ENCODE data around the gene MYO7B.

Gene MYO7B

GRCh38 chr2:127535422-127535901 is at the start of gene MYO7B:
Gene MYO7B (plus strand): TSS chr2:127535683. CDS start chr2:127559723, 24,040 bp downstream.
- peak; percentile 7 for DNase-seq

DNA sequence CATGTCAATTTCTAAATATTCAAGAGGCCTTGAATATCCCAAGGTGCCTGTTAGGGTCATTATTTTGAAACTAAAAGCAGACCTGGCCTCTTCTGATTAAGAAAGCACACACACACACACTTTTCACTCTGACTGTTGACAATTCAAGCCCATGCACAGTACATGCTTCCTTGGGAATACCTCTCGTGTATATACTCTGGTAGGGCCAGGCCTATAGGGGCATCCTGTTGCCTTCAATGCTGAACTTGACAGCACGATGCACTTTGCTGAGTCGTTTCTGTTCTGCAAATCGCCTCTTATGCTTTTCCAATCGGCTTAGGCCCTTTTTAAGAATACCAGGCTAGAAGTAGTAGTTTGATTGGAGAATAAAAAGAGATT is 49.8 kb upstream of the MYO7B start:
- no peak for DNase-seq

DNA sequence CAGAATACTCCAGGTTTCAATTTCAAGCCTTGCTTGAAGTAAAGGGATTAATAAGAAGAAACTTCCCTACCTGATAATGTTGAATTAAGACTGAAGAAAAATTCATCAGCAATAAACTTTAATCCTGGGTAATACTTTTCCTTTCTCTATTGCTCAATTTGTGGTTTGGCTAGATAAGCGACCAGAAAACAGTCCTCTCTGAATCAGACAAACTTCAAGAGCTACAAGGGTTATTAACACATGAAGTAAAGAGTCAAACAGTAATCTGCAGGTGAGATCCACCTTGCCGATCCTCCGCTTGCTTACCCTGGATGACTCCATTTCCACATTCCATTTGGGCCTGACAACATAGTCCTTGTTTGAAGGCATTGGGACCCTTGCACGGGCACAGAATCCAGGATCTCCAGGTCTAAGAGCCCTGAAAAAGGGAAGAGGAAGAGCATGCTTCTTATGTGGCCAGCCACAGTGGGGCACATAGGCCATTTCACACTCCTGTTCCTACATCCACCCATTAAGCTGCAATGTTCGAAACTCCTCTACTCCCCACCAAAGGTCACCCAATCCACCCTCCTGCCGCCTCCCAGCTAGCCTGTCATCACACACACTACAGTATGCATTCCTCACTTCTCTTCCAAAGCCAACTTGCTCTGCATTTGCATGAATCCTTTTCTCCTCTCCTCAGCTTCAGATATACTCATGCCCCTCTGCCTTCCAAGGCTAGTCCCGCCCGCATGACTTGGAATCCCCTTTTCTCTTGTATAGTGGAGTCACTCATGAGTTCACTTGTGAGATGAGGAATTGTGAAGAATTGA is 49.0 kb upstream of the MYO7B start:
- DNase-seq: no peak

- DNase-seq: no peak
These were observed 45.2 kb upstream of the MYO7B start for GRCh38 chr2:127490283-127490682.

- DNase-seq: no peak
These were observed 37.1 kb upstream of the MYO7B start for GRCh38 chr2:127498386-127498785.

DNA sequence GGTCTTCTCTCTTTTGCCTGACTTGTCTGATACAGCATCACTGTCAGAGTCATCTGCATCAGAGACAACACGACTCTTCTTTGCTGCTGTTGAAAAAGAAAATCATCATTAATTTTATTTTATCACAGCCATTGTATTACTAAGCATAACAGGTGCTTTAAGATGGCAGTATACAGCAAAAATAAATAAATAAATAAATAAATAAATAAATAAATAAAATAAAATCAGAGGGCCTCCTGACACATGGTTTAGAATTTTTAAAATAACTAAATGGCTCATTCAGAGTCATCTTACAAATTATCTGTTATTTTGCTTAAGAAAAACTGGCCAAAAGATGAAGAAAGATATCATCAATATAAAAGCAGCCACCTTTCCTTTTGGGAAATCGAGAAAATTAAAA is 32.0 kb upstream of the MYO7B start:
- DNase-seq: no peak

DNA sequence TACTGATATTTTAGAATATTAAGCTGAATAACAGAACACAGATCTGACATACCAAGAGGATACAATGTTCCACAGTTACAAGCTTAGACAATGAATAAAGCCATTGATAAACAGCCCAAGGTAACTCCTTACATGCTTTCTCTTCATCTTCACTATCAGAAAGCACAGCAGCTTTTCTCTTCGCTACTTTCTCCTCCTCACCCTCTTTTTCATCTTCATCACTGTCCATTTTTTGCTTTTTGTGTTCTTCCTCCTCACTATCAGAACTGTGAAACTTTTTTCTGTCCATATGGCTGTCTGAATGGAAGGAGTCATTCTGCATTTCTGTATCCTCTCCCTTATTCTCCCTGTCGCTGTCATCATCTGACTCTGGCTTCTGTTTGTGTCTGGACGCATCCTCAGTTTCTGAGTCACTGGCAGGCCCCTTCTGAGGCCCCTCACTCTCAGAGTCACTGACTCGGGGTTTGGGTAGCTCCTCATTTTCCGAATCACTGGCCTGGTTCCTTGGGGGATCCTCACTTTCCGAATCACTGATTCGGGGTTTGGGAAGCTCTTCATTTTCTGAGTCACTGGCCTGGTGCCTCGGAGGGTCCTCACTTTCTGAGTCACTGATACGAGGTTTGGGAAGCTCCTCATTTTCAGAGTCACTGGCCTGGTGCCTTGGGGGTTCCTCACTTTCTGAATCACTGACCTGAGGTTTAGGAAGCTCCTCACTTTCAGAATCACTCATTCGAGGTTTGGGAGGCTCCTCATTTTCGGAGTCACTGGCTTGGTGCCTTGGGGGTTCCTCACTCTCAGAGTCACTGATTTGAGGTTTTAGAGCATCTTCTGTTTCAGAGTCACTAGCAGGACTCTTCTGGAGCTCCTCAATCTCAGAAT is 30.7 kb upstream of the MYO7B start:
- no peak for DNase-seq

DNA sequence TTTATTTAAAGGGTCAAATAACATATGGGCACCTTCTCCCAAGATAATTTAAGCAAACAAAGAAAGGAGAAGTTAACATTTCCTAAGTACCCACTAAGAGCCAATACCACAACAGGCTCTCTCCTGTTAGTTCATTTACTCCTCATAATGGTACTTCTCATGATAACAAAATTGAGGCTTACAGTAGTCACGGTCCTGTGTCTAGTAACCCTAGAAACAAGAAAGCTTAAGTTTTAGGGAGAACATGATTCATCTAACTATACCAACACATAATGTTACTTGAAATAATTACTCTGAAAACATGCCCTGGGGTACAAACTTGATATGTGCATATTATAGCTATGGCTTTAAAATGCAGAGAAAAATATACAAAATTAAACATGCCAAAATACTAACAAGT is 29.0 kb upstream of the MYO7B start:
- DNase-seq: no peak

DNA sequence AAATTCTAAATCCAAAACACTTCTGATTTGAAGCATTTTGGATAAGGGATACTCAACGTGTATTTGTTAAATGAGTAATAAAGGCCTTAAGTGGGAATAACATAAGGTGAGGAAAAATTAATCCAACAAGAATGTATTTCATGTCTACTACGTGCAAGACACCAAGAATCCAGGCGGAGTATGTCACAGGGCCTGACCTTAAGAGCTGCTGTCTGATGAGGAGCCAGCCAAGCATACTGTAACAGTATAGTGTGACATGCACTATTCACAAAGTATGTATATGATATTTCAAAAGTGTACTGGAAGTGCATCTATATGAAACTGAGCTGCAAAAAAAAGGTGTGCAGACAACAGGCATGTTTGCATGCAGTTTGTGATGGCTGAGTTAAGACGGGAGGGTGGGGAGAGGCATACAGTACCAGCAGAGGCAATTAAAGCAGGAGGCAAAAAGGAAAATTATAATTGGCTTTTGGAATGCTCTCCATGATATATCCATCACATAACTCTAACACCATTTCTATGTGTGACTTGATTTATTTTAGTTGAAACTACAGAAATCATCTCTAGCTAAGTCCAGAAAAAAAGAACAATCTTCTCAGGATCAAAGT is 27.4 kb upstream of the MYO7B start:
- no peak for DNase-seq

DNA sequence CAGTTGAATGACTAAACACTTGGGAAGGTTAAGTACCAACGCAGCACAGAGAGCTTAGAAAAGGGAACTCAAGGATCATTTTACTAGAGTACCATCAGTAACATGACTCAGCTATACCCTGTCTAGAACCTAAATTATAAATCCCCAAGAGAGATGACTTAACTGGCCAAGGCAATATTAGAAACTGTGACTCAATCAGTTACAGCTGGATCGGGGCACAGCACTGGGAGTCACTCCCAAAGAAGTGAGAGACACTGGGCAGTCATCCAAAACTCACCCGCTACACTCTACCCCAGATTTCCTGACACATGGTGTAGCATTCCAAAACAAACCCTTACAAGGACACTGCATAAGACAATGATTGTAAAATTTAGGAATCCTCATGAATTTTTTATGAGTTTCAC is 26.9 kb upstream of the MYO7B start:
- no peak for DNase-seq

DNA sequence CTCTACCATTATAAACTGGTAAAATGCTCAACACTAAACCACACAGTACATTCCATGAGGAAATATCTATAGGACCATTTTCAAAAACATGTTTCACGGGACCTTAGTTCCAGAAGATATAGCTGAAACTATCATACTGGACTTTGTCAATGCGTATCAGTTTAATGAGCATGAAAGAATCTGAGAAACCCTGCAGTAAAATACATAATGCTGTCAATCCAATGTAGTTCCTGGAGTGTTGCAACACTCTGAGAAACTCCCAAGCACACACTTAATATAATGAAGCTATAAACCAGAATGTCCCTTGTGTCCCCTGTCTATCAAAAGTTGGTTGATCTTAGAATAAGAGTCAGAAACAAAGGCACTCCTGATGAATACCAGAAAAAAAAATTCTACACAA is 25.4 kb upstream of the MYO7B start:
- DNase-seq: no peak

GRCh38 chr2:127511090-127511695 is 24.3 kb upstream of the MYO7B start:
- DNase-seq: no peak

DNA sequence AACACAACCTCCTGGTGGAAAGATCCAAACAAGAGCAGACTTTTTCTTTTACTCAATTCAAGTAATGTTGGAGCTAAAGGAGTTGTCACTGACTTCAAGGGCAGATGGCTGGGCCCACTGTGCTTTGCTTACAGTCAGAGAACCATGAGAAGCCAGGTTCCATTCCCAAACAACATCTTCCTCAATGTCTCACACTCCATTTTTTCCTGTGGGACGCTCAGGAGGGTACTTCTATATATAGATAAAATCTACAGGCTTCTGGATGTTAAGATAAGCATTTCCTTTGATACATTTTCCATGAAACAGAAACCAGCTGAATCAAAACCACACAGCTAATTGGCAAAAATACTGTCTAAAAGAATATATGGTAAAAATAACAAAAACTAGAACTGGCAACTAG is 23.6 kb upstream of the MYO7B start:
- no peak for DNase-seq

GRCh38 chr2:127512362-127512761 is 23.1 kb upstream of the MYO7B start:
- DNase-seq: no peak

GRCh38 chr2:127514076-127514475 is 21.4 kb upstream of the MYO7B start:
- DNase-seq: no peak

DNA sequence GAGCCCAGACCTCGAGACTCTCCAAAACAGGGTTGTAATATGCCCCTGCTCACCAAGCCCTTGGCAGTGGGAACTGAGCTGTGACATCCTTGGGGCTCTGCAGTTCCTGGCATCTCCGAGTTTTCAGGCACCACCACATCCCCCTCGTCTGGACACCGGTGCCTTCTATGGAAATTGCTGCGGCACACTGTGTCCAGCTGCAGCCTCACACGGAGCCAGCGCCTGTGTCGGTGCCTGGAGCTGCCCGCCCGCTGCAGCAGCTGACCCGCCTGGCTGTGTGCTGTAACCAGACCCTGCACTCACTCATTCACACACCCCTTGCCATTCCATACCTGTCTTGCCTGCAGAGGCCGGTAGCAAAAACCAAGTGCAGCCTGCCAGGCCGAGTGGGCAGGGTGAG is 21.0 kb upstream of the MYO7B start:
- no peak for DNase-seq

- no peak for DNase-seq
These were observed 20.0 kb upstream of the MYO7B start for GRCh38 chr2:127515383-127515915.

DNA sequence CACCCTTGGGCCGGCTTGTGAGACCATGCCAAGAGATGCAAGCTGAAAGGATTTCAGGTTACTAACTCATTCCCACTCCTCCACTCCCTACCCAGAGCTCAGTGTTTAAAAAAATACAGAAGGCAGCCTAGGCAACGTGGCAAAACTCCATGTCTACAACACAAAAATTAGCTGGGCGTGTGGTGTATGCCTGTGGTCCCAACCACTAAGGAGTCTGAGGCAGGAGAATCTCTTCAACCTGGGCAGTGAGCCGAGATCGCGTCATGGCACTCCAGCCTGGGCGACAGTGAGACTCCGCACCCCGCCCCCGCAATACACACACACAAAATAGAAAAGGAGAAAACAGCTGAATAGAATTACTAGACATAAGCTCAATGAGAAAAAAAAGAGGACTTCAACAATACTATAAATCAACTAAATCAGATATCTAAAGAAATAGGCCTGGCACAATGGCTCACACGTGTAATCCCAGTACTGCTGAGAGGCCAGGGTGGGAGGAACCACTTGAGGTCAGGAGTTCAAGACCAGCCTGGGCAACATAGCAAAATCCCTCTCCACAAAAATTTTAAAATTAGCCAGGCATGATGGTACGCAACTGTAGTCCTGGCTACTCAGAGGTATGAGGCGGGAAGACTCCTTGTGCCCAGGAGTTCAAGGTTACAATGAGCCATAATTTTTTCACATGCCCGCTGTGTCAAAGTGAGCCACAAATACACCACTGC is 19.3 kb upstream of the MYO7B start:
- DNase-seq: no peak

- DNase-seq: no peak
These were observed 18.0 kb upstream of the MYO7B start for GRCh38 chr2:127517465-127517864.

- DNase-seq: no peak
These were observed 15.1 kb upstream of the MYO7B start for GRCh38 chr2:127520424-127520823.

GRCh38 chr2:127523269-127523939 is 12.1 kb upstream of the MYO7B start:
- DNase-seq: no peak
